ENCODE measurements around the gene C14orf180. TPM values are rescaled to one million over a fixed set of nuclear protein-coding genes. Genes with fewer than 3 reads are reported as not detected.

C14orf180 gene
- total RNA-seq, 2 experiments from 2014 or later = not detected

GRCh38 chr14:104602315-104602932 lies 22.9 kb downstream of the C14orf180 start:
- Mint-ChIP-seq H3K27me3 (peaks cover 39% of the 10 kb centered on the region), H3K4me3 (no peak overlapping the region), H3K27ac (no peak overlapping the region), H3K9me3 (ENCODE audit: low read depth) (no peaks in the 10 kb centered on the region), H3K36me3 (no peaks in the 10 kb centered on the region), H3K4me1 (no peaks in the 10 kb centered on the region)
- CTCF ChIA-PET = no interaction called here
- DNase-seq (no peak), ATAC-seq (no peak)

DNA sequence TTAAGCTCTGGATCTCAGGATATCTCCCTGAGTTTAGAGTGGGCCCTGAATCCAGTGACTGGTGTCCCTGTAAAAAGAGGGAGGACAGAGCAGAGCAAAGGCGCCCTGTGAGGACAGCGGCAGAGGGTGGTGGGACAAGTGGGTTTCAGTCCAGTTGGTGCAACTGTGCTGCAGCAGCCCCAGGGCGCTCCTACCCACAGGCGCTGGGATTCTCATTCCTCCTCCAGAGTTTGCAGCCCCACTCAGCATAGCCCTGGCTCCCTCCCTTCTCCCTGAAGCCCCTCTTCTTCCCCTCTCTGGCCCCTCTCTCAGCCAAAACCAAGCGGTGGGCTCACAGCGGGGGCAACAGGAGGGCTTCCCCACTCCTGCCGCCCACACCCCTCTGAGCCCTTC lies 23.4 kb downstream of the C14orf180 start:
- Mint-ChIP-seq H3K27me3 (peaks cover 43% of the 10 kb centered on the region), H3K4me1 (no peaks in the 10 kb centered on the region), H3K36me3 (no peaks in the 10 kb centered on the region), H3K27ac (no peak overlapping the region), H3K9me3 (ENCODE audit: low read depth) (no peaks in the 10 kb centered on the region), H3K4me3 (no peak overlapping the region)
- ATAC-seq = no peak
- no peak for DNase-seq
- CTCF ChIA-PET = no interaction called here

DNA sequence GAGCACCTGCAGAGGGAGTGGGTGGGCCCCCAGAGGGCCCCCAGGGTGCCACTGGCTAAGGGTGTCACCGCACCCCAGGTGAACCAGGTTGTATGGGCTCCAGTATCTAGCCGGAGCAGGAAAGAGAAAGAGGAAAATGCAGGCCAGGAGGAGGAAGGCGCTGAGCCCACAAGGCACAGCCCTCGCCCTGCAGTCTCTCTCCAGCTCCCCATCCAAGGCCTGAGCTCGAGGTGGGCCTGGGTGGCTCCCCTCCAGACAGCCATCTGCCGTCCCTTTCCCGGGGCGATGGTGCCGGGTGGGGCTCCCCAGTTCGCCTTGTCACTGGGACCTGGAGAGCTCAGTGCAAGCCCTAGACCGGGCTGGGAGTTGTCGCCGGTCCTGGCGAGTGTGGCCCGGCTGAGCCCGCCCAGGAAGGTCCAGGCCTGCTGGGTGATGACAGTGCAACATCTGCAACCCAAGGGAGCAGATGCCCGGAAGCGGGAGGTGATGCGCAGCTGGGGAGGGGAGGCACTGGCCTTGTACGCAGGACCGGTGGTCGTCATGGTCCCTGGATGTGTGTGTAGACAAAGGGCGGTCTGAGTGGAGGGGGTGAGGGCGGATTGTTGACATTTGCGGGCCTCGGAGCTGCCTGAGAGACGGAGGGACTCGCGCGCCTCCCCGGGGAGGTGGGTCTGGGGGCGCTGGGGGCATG lies 24.3 kb downstream of the C14orf180 start:
- CTCF ChIA-PET = no interaction called here
- no peaks in the 10 kb centered on the region for H3K36me3 Mint-ChIP-seq

DNA sequence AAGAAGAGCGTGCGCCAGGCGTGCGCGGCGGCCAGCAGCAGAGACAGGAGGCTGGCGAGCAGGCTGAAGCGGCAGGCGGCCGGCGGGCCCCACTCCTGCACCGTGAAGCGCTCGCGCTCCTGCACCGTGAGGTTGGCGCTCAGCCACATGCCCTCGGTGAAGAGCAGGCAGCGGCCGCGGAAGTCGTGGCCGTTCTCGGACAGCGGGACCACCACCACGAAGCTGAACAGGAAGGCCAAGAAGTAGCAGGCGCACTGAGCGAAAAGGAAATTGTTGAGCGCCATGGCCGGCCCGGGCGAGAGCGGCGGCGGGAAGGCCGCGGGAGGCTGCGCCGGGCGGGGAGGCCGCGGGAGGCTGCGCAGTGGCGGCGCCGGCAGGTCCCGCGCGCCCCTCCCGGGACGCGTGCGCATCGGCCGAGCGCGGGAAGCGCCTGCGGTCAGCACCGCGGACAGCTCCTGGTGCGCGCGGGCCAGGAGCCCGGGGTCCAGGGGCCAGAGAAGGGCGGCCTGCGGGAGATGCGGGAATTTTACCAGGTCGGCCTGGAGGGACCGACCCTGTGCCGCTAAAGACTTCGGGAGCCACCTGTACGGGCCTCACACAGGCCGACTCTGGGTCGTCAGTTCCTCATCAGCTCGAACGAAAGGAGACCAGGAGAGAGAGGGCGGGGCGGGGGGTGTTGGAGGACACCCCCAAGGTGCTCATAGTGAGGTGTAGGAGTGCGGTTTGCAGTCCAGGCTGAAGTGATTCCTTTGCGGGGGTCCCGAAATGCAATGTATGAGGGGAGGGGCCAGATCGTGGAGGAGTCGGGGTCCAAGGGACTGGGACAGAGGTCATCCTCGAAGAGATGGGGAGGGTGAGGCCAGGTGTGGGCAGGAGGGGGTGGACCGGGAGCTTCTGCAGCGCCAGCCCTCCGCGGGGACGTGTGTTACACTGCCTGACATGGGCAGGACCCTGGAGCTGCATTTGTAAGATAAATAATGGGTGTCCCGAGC lies 25.2 kb downstream of the C14orf180 start, which contains the start of gene TMEM179:
Gene TMEM179, minus strand, starts transcription at position 315 of the 992 bp plus-strand sequence. Its CDS starts 31 bp downstream, at position 284.
- CTCF ChIA-PET = no interaction called here
- peaks cover 46% of the 10 kb centered on the region for H3K27me3 Mint-ChIP-seq
- no peak within 1 kb of the TSS for H3K27ac Mint-ChIP-seq
- H3K4me1 Mint-ChIP-seq = no peaks in the 10 kb centered on the region
- DNase-seq (no peak), ATAC-seq (no peak)
- no peaks in the 10 kb centered on the region for H3K36me3 Mint-ChIP-seq
- H3K9me3 Mint-ChIP-seq (ENCODE audit: low read depth) = no peaks in the 10 kb centered on the region
- H3K4me3 Mint-ChIP-seq = no peak within 1 kb of the TSS

More for the DNA sequence above, 24.3 kb downstream of the C14orf180 start:
- Mint-ChIP-seq H3K27ac (no peak overlapping the region), H3K27me3 (peaks cover 43% of the 10 kb centered on the region), H3K4me1 (no peaks in the 10 kb centered on the region), H3K9me3 (ENCODE audit: low read depth) (no peaks in the 10 kb centered on the region), H3K4me3 (no peak overlapping the region)
- ATAC-seq (no peak), DNase-seq (no peak)

- CTCF ChIA-PET = no interaction called here
- peaks cover 33% of the 10 kb centered on the region for H3K27me3 Mint-ChIP-seq
- H3K9me3 Mint-ChIP-seq (ENCODE audit: low read depth) = no peaks in the 10 kb centered on the region
- no peak overlapping the region for H3K27ac Mint-ChIP-seq
- ATAC-seq = no peak
- DNase-seq = no peak
- no peaks in the 10 kb centered on the region for H3K4me1 Mint-ChIP-seq
- H3K4me3 Mint-ChIP-seq = no peak overlapping the region
- no peaks in the 10 kb centered on the region for H3K36me3 Mint-ChIP-seq
These were observed 30.1 kb downstream of the C14orf180 start for GRCh38 chr14:104609666-104610065.

DNA sequence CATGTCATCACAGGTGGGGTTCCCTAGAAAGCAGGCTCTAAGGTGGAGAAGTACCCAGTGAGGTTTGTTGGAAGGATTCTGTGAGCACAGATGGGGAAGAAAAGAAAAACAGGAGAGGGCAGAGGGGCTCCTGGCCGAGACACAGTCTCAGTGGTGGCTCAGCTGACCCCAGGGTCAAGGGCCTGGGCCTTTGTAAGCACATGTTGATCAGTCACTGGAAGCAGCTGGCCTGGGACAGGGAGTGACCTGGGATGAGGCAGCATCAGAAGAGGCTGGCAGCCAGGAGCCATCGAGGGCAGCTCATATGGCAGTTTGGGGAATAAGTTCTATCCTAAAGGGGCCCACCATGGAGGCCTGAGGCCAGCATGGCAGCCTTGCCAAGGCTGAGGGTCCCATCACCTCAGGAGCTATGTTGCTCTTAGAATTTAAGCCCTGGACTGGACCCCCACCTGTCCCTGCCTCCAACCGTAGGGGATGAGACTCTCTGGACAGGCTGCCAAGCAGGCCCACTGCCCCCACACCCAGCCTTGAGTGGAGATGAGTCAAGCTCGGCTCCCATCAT lies 31.3 kb downstream of the C14orf180 start:
- no peak overlapping the region for H3K27ac Mint-ChIP-seq
- H3K36me3 Mint-ChIP-seq = no peaks in the 10 kb centered on the region
- ATAC-seq (no peak), DNase-seq (no peak)
- no peaks in the 10 kb centered on the region for H3K9me3 Mint-ChIP-seq (ENCODE audit: low read depth)
- no peak overlapping the region for H3K4me3 Mint-ChIP-seq
- H3K27me3 Mint-ChIP-seq = peaks cover 23% of the 10 kb centered on the region
- no peaks in the 10 kb centered on the region for H3K4me1 Mint-ChIP-seq
- CTCF ChIA-PET = no interaction called here

DNA sequence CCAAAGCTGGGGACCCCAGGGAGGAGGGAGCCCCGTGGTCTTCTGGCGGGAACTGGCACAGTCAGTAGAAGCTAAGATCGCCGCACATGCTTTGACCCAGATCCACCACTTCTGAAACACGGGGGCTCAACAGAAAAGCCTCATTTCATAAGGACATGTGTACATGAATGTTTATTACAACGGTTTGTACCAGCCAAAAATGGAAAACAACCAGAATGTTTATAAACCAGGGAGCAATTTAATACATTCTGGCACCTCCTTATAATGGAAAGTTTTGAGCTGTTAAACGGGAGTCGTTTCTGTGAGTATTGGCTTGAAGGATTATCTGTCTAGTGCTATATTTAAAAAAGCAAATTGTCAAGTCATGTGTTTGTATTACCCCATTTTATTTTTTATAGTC lies 32.3 kb downstream of the C14orf180 start:
- H3K27ac Mint-ChIP-seq = no peak overlapping the region
- ATAC-seq (no peak), DNase-seq (no peak)
- CTCF ChIA-PET = no interaction called here
- H3K27me3 Mint-ChIP-seq = peaks cover 17% of the 10 kb centered on the region
- H3K4me1 Mint-ChIP-seq = no peaks in the 10 kb centered on the region
- H3K4me3 Mint-ChIP-seq = no peak overlapping the region
- no peaks in the 10 kb centered on the region for H3K36me3 Mint-ChIP-seq
- H3K9me3 Mint-ChIP-seq (ENCODE audit: low read depth) = no peaks in the 10 kb centered on the region

- ATAC-seq (no peak), DNase-seq (no peak)
- Mint-ChIP-seq H3K27me3 (peaks cover 16% of the 10 kb centered on the region), H3K9me3 (ENCODE audit: low read depth) (no peaks in the 10 kb centered on the region), H3K4me1 (no peaks in the 10 kb centered on the region), H3K36me3 (no peaks in the 10 kb centered on the region), H3K27ac (no peak overlapping the region), H3K4me3 (no peak overlapping the region)
- CTCF ChIA-PET = no interaction called here
These were observed 34.7 kb downstream of the C14orf180 start for GRCh38 chr14:104614126-104614812.

DNA sequence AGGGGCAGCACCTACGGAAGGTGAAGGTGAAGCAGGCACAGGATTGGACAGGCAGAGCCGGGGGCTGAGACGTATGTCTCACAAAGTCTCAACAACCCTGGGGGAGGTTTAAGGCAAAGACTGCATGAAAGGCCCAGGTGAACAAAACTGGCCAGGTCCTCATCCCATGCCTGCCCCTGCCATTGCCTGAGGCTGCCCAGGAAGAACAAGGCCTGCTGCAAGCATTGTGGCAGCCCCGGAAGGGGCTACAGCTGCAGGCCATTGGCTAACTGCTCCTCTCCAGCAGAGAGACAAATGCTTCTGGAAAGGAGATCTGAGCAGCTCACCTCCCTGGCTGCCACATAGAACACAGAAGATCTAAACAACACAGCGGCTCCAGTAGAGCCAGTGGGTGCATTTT lies 45.4 kb downstream of the C14orf180 start:
- Mint-ChIP-seq H3K9me3 (ENCODE audit: low read depth) (peaks cover 5% of the 10 kb centered on the region), H3K27ac (no peak overlapping the region), H3K4me3 (no peak overlapping the region), H3K27me3 (peaks cover 12% of the 10 kb centered on the region), H3K36me3 (no peaks in the 10 kb centered on the region), H3K4me1 (no peaks in the 10 kb centered on the region)
- DNase-seq (no peak), ATAC-seq (no peak)
- CTCF ChIA-PET = no interaction called here

- Mint-ChIP-seq H3K36me3 (no peaks in the 10 kb centered on the region), H3K4me1 (no peaks in the 10 kb centered on the region), H3K9me3 (ENCODE audit: low read depth) (peaks cover 2% of the 10 kb centered on the region), H3K27me3 (peaks cover 4% of the 10 kb centered on the region), H3K4me3 (no peak overlapping the region), H3K27ac (no peak overlapping the region)
- DNase-seq (no peak), ATAC-seq (no peak)
- CTCF ChIA-PET = no interaction called here
These were observed 53.2 kb downstream of the C14orf180 start for GRCh38 chr14:104632781-104633180.

DNA sequence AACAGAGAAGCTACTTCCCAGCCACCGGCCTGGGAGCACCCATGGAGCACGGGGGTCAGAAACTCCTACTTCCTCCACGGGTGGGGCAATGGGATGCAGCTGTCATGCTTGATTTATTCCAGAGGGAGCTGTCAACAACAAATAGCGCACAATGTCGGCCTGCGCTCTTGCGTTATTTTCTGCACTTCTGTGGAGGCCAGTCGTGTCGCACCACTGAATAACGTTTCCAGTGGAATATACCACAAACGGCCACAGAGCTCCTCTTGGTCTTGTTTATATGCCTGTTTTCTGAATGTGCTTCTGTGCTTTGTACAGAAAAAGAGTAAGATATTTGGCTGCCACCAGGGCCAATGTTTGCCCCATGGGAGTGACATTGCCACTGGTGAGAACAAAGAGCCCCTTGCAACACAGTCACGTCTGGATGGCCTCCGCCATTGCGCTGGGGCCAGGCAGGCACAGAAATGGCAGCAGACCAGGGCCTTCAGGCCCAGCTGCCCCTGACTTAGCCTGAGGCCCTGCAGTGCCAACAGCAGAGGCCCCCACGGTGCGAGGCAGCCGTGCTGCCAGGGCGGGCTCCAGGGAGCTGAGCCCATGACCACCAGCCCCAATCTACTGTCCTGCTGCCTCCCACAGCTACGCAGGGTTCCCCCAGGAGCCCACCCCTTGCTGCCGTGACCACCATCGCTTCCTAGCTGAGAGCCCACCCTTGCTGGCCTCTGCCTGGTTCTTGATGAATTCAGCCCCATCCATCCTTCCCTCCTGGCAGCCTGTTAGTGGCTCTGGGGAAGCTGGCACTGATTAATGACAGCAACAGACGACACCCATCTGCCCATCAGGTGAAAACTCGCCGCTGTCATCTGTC lies 53.9 kb downstream of the C14orf180 start:
- CTCF ChIA-PET = no interaction called here
- H3K4me1 Mint-ChIP-seq = no peaks in the 10 kb centered on the region
- peaks cover 4% of the 10 kb centered on the region for H3K27me3 Mint-ChIP-seq
- no peak overlapping the region for H3K27ac Mint-ChIP-seq
- ATAC-seq (no peak), DNase-seq (no peak)
- no peak overlapping the region for H3K4me3 Mint-ChIP-seq
- H3K36me3 Mint-ChIP-seq = no peaks in the 10 kb centered on the region
- H3K9me3 Mint-ChIP-seq (ENCODE audit: low read depth) = peaks cover 2% of the 10 kb centered on the region

DNA sequence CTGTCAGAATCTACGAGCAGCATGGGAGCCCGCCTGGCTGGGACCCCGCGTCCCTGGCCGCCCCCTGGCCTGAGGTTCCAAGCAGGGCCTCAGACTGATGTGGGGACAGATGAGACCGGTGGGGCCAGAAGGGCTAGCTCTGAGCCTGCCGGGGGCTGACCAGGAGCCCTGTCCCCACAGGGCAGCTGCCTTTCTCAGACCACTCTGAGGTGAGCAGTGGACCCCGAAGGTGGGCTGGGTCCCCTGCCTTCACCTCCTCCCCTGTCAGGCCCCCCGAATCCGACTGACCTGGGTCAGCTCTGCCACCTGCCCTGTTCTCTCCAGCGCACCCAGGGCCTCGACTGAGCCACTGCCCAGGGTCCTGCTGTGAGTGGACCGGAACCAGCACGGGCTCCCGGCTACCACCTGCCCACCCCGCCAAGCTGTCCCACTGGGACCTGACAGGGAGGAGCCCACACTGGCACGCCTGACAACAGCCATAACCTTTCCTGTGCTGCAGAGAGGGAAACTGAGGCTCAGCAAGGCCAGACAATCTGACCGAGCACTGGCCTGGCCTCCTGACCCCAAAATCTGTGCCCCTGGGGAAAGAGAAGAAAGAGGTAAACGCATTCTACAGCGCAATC lies 54.7 kb downstream of the C14orf180 start:
- Mint-ChIP-seq H3K27ac (no peak overlapping the region), H3K4me3 (no peak overlapping the region), H3K4me1 (no peaks in the 10 kb centered on the region), H3K27me3 (peaks cover 4% of the 10 kb centered on the region), H3K36me3 (no peaks in the 10 kb centered on the region), H3K9me3 (ENCODE audit: low read depth) (no peaks in the 10 kb centered on the region)
- no peak for DNase-seq
- no peak for ATAC-seq
- CTCF ChIA-PET = no interaction called here

Data from activated CD8-positive, alpha-beta memory T cell treated with anti-CD3 and anti-CD28 coated beads, Interleukin-2, amount 10 ng/mL, durations not matched to agents 7 days and 5 days (primary cell).